ENCODE results near the gene EID2B. TPM values are rescaled to one million over a fixed set of nuclear protein-coding genes. Genes with fewer than 3 reads are reported as not detected.

EID2B gene
- total and polyA plus RNA-seq, 2 experiments from 2014 or later, result 2.2 to 3.7 TPM

DNA sequence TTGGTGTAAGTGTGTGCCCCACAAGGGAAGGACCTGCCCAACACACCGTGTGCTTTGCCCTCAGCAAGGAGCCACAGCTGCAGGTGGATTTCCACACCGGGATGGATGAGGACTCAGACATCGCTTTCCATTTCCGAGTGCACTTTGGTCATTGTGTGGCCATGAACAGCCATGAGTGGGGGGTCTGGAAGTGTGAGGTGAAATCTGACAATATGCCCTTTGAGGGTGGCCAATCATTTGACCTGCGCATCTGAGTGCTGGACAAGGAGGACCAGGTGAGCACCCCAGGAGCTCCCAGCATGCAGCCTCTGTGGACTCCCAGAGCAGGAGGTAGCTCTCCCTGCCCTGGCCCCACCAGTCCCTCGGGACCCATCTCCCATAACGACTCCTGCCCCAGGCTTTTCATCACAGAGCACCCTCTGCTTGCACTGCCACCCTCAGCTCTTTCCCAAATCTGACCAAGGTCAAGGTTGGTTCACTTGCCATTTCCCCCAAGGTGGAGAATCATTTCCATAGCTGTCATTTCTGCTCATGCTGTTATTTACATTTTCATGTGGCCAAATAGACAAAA, 20.5 kb upstream of the EID2B start:
- no peak overlapping the region for H2AFZ ChIP-seq
- peaks cover 8% of the 10 kb centered on the region for H3K27me3 ChIP-seq
- no peak overlapping the region for H3K4me2 ChIP-seq
- no peaks in the 10 kb centered on the region for H3K36me3 ChIP-seq (replicated peaks; ENCODE audit: insufficient read depth, low read depth)
- no peak overlapping the region for H3K4me3 ChIP-seq
- H3K4me1 ChIP-seq (ENCODE audit: insufficient read depth), result no peaks in the 10 kb centered on the region
- DNase-seq (ENCODE audit: low spot score), result no peak
- no peaks in the 10 kb centered on the region for H3K9me3 ChIP-seq (ENCODE audit: low read depth)
- no peaks in the 10 kb centered on the region for H3K9me2 ChIP-seq (replicated peaks; ENCODE audit: insufficient read depth)
- no peak overlapping the region for H3K27ac ChIP-seq
- TF ChIP-seq, protein P1, sequence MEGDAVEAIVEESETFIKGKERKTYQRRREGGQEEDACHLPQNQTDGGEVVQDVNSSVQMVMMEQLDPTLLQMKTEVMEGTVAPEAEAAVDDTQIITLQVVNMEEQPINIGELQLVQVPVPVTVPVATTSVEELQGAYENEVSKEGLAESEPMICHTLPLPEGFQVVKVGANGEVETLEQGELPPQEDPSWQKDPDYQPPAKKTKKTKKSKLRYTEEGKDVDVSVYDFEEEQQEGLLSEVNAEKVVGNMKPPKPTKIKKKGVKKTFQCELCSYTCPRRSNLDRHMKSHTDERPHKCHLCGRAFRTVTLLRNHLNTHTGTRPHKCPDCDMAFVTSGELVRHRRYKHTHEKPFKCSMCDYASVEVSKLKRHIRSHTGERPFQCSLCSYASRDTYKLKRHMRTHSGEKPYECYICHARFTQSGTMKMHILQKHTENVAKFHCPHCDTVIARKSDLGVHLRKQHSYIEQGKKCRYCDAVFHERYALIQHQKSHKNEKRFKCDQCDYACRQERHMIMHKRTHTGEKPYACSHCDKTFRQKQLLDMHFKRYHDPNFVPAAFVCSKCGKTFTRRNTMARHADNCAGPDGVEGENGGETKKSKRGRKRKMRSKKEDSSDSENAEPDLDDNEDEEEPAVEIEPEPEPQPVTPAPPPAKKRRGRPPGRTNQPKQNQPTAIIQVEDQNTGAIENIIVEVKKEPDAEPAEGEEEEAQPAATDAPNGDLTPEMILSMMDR (IDR thresholded peaks at IDR 0.05; ENCODE audit: poor library complexity), result no peak
- no peak for TF ChIP-seq EZH2phosphoT487 (IDR thresholded peaks at IDR 0.05; ENCODE audit: low read depth, severe bottlenecking, unreplicated experiment)
- no peaks in the 10 kb centered on the region for H3K79me2 ChIP-seq
- 70% methylated on average over 7 of the region's 7 CpGs for WGBS (ENCODE audit: low lambda C conversion rate, missing lambda C conversion rate)
- H4K20me1 ChIP-seq (ENCODE audit: insufficient read depth, poor library complexity, severe bottlenecking), result no peaks in the 10 kb centered on the region

DNA sequence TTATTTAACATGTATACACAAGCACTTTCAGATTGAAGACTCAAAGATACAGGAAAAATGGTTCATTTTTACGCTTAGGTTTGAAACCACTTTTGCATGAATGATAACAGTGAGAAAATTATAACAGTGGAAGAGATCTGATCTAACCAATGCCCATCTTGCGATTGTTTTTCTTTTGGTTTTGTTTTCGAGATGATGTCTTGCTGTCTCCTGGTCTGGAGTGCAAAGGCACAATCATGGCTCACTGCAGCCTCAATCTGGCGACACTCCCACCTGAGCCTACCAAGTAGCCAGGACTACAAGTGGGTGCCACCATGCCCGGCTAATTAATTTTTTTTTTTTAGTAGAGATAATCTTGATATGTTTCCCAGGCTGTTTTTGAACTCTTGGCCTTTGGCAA, 17.5 kb upstream of the EID2B start:
- TF ChIP-seq, protein P1 (IDR thresholded peaks at IDR 0.05; ENCODE audit: poor library complexity), result no peak
- TF ChIP-seq EZH2phosphoT487 (IDR thresholded peaks at IDR 0.05; ENCODE audit: low read depth, severe bottlenecking, unreplicated experiment) (no peak), EZH2 (IDR thresholded peaks at IDR 0.05; ENCODE audit: borderline replicate concordance) (no peak)
- H4K20me1 ChIP-seq (ENCODE audit: insufficient read depth, poor library complexity, severe bottlenecking), result no peaks in the 10 kb centered on the region
- H3K4me2 ChIP-seq, result no peak overlapping the region
- no peak overlapping the region for H2AFZ ChIP-seq
- H3K9me2 ChIP-seq (replicated peaks; ENCODE audit: insufficient read depth), result no peaks in the 10 kb centered on the region
- peaks cover 5% of the 10 kb centered on the region for H3K27me3 ChIP-seq
- H3K4me3 ChIP-seq, result no peak overlapping the region
- H3K4me1 ChIP-seq (ENCODE audit: insufficient read depth), result no peaks in the 10 kb centered on the region
- WGBS (ENCODE audit: low lambda C conversion rate, missing lambda C conversion rate), result 89% methylated on average over 5 of the region's 5 CpGs
- no peaks in the 10 kb centered on the region for H3K36me3 ChIP-seq (replicated peaks; ENCODE audit: insufficient read depth, low read depth)
- DNase-seq (ENCODE audit: low spot score), result no peak
- no peaks in the 10 kb centered on the region for H3K79me2 ChIP-seq
- H3K9me3 ChIP-seq (ENCODE audit: low read depth), result no peaks in the 10 kb centered on the region
- H3K27ac ChIP-seq, result no peak overlapping the region

DNA sequence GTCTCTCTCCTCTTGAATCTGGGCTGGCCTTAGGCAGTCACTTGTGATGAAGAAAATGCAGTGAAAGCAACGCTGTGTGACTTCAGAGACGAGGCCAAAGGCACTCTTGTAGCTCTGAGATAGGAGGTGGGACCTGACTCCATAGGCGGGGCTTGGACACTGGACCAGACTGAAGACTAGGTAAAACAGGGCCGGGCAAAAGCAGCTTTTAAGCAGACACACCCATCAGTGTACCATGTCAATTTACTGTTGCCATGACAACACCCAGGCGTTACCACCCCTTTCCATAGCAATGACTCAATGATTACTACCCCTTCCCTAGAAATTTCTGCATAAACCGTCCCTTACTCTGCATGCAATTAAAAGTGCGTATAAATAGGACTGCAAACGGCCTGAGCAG, 13.9 kb upstream of the EID2B start:
- no peak for DNase-seq (ENCODE audit: low spot score)
- 65% methylated on average over 8 of the region's 8 CpGs for WGBS (ENCODE audit: low lambda C conversion rate, missing lambda C conversion rate)
- H3K36me3 ChIP-seq (replicated peaks; ENCODE audit: insufficient read depth, low read depth), result no peaks in the 10 kb centered on the region

More for the DNA sequence above, 13.9 kb upstream of the EID2B start:
- no peak overlapping the region for H2AFZ ChIP-seq
- TF ChIP-seq, protein P1 (IDR thresholded peaks at IDR 0.05; ENCODE audit: poor library complexity), result no peak
- H4K20me1 ChIP-seq (ENCODE audit: insufficient read depth, poor library complexity, severe bottlenecking), result no peaks in the 10 kb centered on the region
- no peaks in the 10 kb centered on the region for H3K27me3 ChIP-seq
- H3K9me2 ChIP-seq (replicated peaks; ENCODE audit: insufficient read depth), result no peaks in the 10 kb centered on the region
- H3K79me2 ChIP-seq, result no peaks in the 10 kb centered on the region
- H3K4me2 ChIP-seq, result no peak overlapping the region
- no peak overlapping the region for H3K27ac ChIP-seq
- H3K9me3 ChIP-seq (ENCODE audit: low read depth), result no peaks in the 10 kb centered on the region
- no peak overlapping the region for H3K4me3 ChIP-seq
- H3K4me1 ChIP-seq (ENCODE audit: insufficient read depth), result no peaks in the 10 kb centered on the region

All from hepatocyte (in vitro differentiated cells).